H1 (cell line): Measurements from ENCODE around the gene SLC25A34. TPM values are rescaled to one million over a fixed set of nuclear protein-coding genes. Genes with fewer than 3 reads are reported as not detected.

ENCODE experiments used
- HDAC6 ChIP-seq: IDR thresholded peaks from one replicate; pipeline ENCODE4 v1.7.1; 2012; ENCODE audit warnings: low read depth, mild to moderate bottlenecking, inconsistent platforms, low read length, moderate library complexity
- MAFK ChIP-seq: IDR thresholded peaks from 2 replicates; pipeline ENCODE4 v1.6.1; 2012; ENCODE audit warnings: low read depth, mild to moderate bottlenecking, improper control_type of control experiment, low read length
- PHF8 ChIP-seq: fragments of 200-600 bp; sonication (generic); conservative IDR thresholded peaks from 2 replicates; pipeline ENCODE4 v1.7.1; 2012; ENCODE audit warnings: low read depth, mild to moderate bottlenecking, inconsistent platforms, low read length, moderate library complexity
- RAD21 ChIP-seq, 2 experiments: IDR thresholded peaks in 1 of 2; conservative IDR thresholded peaks in 1 of 2; 2 replicates each; pipeline ENCODE4 v1.6.1; 2011; ENCODE audit warnings: low read depth in 2 of 2, low read length in 2 of 2, improper control_type of control experiment in 1 of 2, inconsistent platforms in 1 of 2, mild to moderate bottlenecking in 1 of 2, moderate library complexity in 1 of 2
- SIX5 ChIP-seq: IDR thresholded peaks from 2 replicates; pipeline ENCODE4 v1.6.1; 2011; ENCODE audit warnings: mild to moderate bottlenecking, low read depth, low read length
- YY1 ChIP-seq: IDR thresholded peaks from 2 replicates; pipeline ENCODE4 v1.6.1; 2011; ENCODE audit warnings: low read depth, mild to moderate bottlenecking, low read length
- polyA plus RNA-seq, 7 experiments: library from polyadenylated mRNA; depleted of rRNA in 3 of 7; stranded (reverse) in 5 of 7; unstranded in 2 of 7; fragments of >200 nt in 5 of 7; fragments of 200-250 nt in 2 of 7; gene quantifications; 1 replicate in 5 of 7; 2 replicates in 1 of 7; 4 replicates in 1 of 7; pipeline versions ENCODE4 v1.2.1 to v1.2.3, GENCODE V29; 2011 to 2013; ENCODE audit warnings: missing spikeins in 2 of 7, mixed read lengths in 2 of 7
- total RNA-seq: library from RNA; stranded (reverse); fragmentation: NEBNext Ultra II Directional; extraction: Animal tissue kit (Norgen Biotek cat#: 25700); gene quantifications from 2 replicates; pipeline ENCODE4 v1.2.1, GENCODE V29; 2021

The SLC25A34 gene
- total and polyA plus RNA-seq, 2 of the 8 experiments (the other 6 are each of a cell fraction or from before 2014, with no cell fraction given): 0.48 to 0.62 TPM

GRCh38 chr1:15730423-15730822 lies 5.6 kb upstream of the SLC25A34 start (continued):
- no peak for TF ChIP-seq MAFK
- no peak for TF ChIP-seq YY1
- no peak for TF ChIP-seq HDAC6
- no peak for TF ChIP-seq PHF8
- no peak for TF ChIP-seq RAD21 (IDR thresholded peaks at IDR 0.05 in 1 of 2, conservative IDR thresholded peaks at IDR 0.05 in 1 of 2; ENCODE audit: low read depth in 2 of 2, low read length in 2 of 2)
- TF ChIP-seq SIX5: no peak
